MG63 (cell line): Measurements from ENCODE around the gene BLOC1S6. TPM values are rescaled to one million over a fixed set of nuclear protein-coding genes. Genes with fewer than 3 reads are reported as not detected.

Experiments
- DNase-seq: peaks from one replicate; pipeline ENCODE4 v3.0.0-alpha.2; 2020
- H3K27me3 ChIP-seq: fragments of 250-450 bp; sonication (Bioruptor Pico); 2 replicates; pipeline ENCODE4 v1.5.1; 2020; ENCODE audit warnings: mild to moderate bottlenecking, moderate library complexity
- H3K36me3 ChIP-seq: fragments of 250-450 bp; sonication (Bioruptor Pico); 2 replicates; pipeline ENCODE4 v1.5.1; 2020; ENCODE audit warnings: mild to moderate bottlenecking, moderate library complexity
- H3K4me3 ChIP-seq: fragments of 250-450 bp; sonication (Bioruptor Pico); 2 replicates; pipeline ENCODE4 v1.5.1; 2020; ENCODE audit warnings: mild to moderate bottlenecking, moderate library complexity
- H3K9me3 ChIP-seq: fragments of 250-450 bp; sonication (Bioruptor Pico); 2 replicates; pipeline ENCODE4 v1.5.1; 2020; ENCODE audit warnings: mild to moderate bottlenecking, moderate library complexity
- total RNA-seq: library from RNA; depleted of rRNA; stranded (reverse); fragments of >200 nt; shearing (Covaris generic); gene quantifications from 2 replicates; pipeline ENCODE4 v1.2.3, GENCODE V29; 2014; ENCODE audit warnings: low replicate concordance; rRNA removed

The BLOC1S6 gene, protein sequence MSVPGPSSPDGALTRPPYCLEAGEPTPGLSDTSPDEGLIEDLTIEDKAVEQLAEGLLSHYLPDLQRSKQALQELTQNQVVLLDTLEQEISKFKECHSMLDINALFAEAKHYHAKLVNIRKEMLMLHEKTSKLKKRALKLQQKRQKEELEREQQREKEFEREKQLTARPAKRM
- 57.1 and 154 TPM in 2 replicates for total RNA-seq

- Histone ChIP-seq H3K4me3 (peak within 1 kb of the TSS; percentile 98), H3K36me3 (peaks cover 7% of the 10 kb centered on the region), H3K9me3 (no peaks in the 10 kb centered on the region), H3K27me3 (no peaks in the 10 kb centered on the region)
- peak; percentile 88 for DNase-seq
Observed at GRCh38 chr15:45587095-45587862, at the start of gene BLOC1S6. TSS of gene BLOC1S6 (plus strand) at chr15:45587379. CDS start at chr15:45587444, 65 bp downstream.

GRCh38 chr15:45539680-45540079 is 47.5 kb upstream of the BLOC1S6 start:
- H3K9me3 ChIP-seq, result no peaks in the 10 kb centered on the region
- DNase-seq, result no peak
- H3K27me3 ChIP-seq, result no peaks in the 10 kb centered on the region
- no peak overlapping the region for H3K4me3 ChIP-seq
- H3K36me3 ChIP-seq, result no peaks in the 10 kb centered on the region

DNA sequence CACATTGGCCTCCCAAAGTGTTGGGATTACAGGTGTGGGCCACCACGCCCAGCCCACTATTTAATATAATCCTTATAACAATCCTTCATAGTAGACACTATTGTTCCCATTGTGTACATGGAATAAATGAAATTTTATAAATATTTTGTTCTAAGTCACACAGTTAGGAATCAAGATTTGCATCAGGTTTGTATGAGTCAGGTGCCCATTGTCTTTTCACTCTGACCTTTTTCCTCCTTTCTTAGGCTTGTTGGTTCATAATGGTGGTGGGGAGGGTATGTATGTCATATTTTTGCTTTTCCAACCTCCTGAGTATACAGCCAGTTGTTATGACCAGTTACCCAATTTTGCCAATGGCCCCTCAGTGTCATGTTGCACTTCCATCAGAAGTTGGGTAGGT is 46.6 kb upstream of the BLOC1S6 start:
- no peak overlapping the region for H3K4me3 ChIP-seq
- no peaks in the 10 kb centered on the region for H3K36me3 ChIP-seq
- H3K9me3 ChIP-seq, result no peaks in the 10 kb centered on the region
- DNase-seq, result no peak
- H3K27me3 ChIP-seq, result no peaks in the 10 kb centered on the region

DNA sequence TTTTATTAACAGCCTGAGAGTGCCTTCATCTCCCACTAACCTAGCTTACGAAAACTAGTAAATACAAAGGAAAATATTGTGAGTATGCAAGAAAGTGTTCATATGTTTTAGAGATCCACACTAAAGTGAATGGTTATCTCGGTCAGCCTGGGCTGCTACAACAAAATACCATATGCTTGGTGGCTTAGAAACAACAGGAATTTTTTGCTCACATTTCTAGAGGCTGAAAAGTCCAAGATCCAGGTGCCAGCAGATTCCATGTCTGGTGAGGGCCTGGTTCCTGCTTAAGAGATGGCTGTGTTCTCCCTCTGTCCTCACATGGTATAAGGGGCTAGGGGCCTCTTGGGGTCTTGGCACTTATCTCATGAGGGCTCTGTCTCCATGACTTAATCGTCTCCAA is 44.1 kb upstream of the BLOC1S6 start:
- no peak overlapping the region for H3K4me3 ChIP-seq

GRCh38 chr15:45544266-45545023 is 42.7 kb upstream of the BLOC1S6 start:
- Histone ChIP-seq H3K4me3 (no peak overlapping the region), H3K36me3 (no peaks in the 10 kb centered on the region), H3K9me3 (no peaks in the 10 kb centered on the region), H3K27me3 (no peaks in the 10 kb centered on the region)
- DNase-seq, result no peak

More for the DNA sequence above, 44.1 kb upstream of the BLOC1S6 start:
- no peaks in the 10 kb centered on the region for H3K36me3 ChIP-seq
- no peaks in the 10 kb centered on the region for H3K27me3 ChIP-seq
- no peak for DNase-seq
- no peaks in the 10 kb centered on the region for H3K9me3 ChIP-seq

DNA sequence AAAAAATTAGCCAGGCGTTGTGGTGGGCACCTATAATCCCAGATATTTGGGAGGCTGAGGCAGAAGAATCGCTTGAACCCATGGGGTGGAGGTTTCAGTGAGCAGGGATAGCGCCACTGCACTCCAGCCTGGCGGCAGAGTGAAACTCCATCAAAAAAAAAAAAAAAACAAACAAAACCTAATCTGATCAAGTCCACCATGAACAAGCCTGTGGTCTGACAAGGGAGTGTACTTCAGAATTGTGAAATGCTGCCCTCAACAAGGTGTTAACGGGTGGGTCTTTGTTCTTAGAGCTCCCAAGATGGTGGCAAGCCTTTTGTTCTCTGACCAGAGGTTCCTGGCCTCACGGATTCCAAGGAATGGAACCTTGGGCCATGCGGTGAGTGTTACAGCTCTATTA is 40.4 kb upstream of the BLOC1S6 start:
- no peak overlapping the region for H3K4me3 ChIP-seq
- no peaks in the 10 kb centered on the region for H3K36me3 ChIP-seq
- no peaks in the 10 kb centered on the region for H3K27me3 ChIP-seq
- H3K9me3 ChIP-seq, result no peaks in the 10 kb centered on the region
- DNase-seq, result no peak

- Histone ChIP-seq H3K9me3 (no peaks in the 10 kb centered on the region), H3K27me3 (no peaks in the 10 kb centered on the region), H3K36me3 (no peaks in the 10 kb centered on the region), H3K4me3 (no peak overlapping the region)
- no peak for DNase-seq
Observed at GRCh38 chr15:45548753-45549520, 38.2 kb upstream of the BLOC1S6 start.

- no peaks in the 10 kb centered on the region for H3K9me3 ChIP-seq
- H3K27me3 ChIP-seq, result no peaks in the 10 kb centered on the region
- H3K36me3 ChIP-seq, result no peaks in the 10 kb centered on the region
- no peak overlapping the region for H3K4me3 ChIP-seq
- peak; percentile 31 for DNase-seq
Observed at GRCh38 chr15:45549541-45550220, 37.5 kb upstream of the BLOC1S6 start.

GRCh38 chr15:45550436-45550835 is 36.7 kb upstream of the BLOC1S6 start:
- no peak overlapping the region for H3K4me3 ChIP-seq
- H3K36me3 ChIP-seq, result no peaks in the 10 kb centered on the region
- no peaks in the 10 kb centered on the region; the same call in 1 of the 2 replicates for H3K27me3 ChIP-seq
- peak; percentile 24 for DNase-seq
- H3K9me3 ChIP-seq, result no peaks in the 10 kb centered on the region

GRCh38 chr15:45551676-45552075 is 35.5 kb upstream of the BLOC1S6 start:
- Histone ChIP-seq H3K27me3 (peaks cover 4% of the 10 kb centered on the region; the same call in 1 of the 2 replicates), H3K9me3 (no peaks in the 10 kb centered on the region), H3K36me3 (no peaks in the 10 kb centered on the region), H3K4me3 (no peak overlapping the region)
- no peak for DNase-seq

GRCh38 chr15:45555934-45556608 is 31.1 kb upstream of the BLOC1S6 start:
- Histone ChIP-seq H3K27me3 (peaks cover 5% of the 10 kb centered on the region; the same call in 1 of the 2 replicates), H3K4me3 (no peak overlapping the region), H3K36me3 (no peaks in the 10 kb centered on the region), H3K9me3 (no peaks in the 10 kb centered on the region)
- no peak for DNase-seq

DNA sequence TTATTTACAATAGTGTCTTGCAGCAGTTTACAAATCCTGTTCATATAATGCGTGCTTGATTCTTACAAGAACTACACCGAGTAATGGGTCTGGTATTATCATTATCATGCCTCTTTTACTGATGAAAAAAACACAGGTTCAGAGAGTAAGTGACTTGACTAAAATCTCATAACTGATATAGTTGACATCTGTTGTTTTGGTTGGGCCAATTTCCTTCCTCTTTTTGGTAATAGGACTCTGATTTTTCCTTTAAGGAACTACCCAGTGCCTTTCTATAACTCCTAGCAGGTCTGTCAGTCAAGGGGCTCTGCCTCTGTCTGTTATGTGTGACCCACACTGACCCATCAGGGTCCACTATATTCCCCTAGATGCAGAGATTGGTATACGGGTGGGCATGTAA is 14.6 kb upstream of the BLOC1S6 start:
- Histone ChIP-seq H3K4me3 (no peak overlapping the region), H3K36me3 (no peaks in the 10 kb centered on the region), H3K27me3 (peaks cover 11% of the 10 kb centered on the region; the same call in 1 of the 2 replicates), H3K9me3 (no peaks in the 10 kb centered on the region; the same call in 1 of the 2 replicates)
- no peak for DNase-seq

DNA sequence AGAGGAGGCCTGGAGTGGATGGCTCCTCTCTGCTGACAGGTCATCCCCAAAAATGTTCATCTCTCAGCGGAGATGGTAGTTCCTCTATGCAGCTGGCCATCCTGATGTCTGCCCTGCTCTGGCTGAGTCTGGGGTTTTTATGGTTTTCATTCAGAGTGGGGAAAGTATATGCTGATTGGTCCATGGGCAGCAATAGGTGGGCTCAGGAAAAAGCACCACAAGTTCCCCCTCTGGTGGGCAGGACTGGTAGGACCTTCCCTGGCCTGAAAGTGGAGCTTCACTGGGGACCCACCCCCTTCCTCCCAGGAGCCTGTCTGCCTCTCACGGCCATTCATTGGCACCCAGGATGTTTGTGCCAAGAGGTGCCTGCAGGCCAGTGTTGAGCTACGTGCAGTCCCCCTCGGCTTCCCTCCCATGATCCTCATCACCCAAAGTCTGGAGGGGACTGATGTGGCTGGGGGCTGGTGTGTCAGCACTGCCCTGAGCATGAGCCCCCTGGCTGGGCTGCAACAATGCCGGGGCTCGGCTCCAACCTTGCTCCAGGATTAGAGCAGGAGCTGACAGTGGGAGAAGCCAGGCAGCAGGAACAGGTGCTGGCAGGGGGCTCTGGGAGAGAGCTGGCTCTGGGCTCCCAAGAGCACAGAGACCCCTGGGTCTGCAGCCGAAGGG is 13.1 kb upstream of the BLOC1S6 start:
- peak; percentile 30 for DNase-seq
- Histone ChIP-seq H3K27me3 (peaks cover 11% of the 10 kb centered on the region; the same call in 1 of the 2 replicates), H3K4me3 (no peak overlapping the region), H3K9me3 (no peaks in the 10 kb centered on the region; the same call in 1 of the 2 replicates), H3K36me3 (no peaks in the 10 kb centered on the region)

DNA sequence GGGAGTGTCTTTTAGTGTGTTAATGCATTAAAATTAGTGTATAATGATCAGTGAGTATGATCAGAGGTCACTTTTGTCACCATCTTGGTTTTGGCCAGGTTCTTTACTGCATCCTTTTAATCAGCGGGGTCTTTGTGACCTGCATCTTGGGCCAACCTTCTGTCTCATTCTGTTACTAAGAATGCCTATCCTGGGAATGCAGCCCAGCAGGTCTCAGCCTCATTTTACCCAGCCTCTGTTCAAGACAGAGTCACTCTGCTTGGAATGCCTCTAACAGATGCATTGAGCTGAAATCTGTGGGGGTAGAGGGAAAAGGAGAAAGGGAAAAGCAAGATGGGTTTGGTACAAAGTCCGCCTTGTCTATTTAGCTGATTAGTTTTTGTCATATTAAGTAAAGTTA is 5.3 kb upstream of the BLOC1S6 start:
- H3K4me3 ChIP-seq, result no peak overlapping the region
- no peak for DNase-seq
- H3K27me3 ChIP-seq, result peaks cover 4% of the 10 kb centered on the region; the same call in 1 of the 2 replicates
- H3K9me3 ChIP-seq, result no peaks in the 10 kb centered on the region
- H3K36me3 ChIP-seq, result no peaks in the 10 kb centered on the region
